ENCODE data around the gene RFX1.
A peak's percentile ranks its signal among the peaks of the same experiment; 100 is the strongest.
"Not testable (repeated sequence)": the region's sequence is repeated elsewhere in the genome, so short reads cannot be mapped to it uniquely, and the experiment has no call there.

The RFX1 gene
- 8.5 to 28.4 reads per million in 2 experiments for total RNA-seq

GRCh38 chr19:14006085-14006765 is at the start of gene RFX1:
TSS of gene RFX1 (minus strand) at chr19:14006320. CDS start at chr19:13993843, 12,477 bp downstream.
- DNase-seq (ENCODE audit: low read depth), result peak; percentile 100

GRCh38 chr19:14055396-14055795 is 49.3 kb upstream of the RFX1 start:
- no peak for DNase-seq (ENCODE audit: low read depth)

- DNase-seq (ENCODE audit: low read depth), result no peak
Measured at GRCh38 chr19:14054721-14055120, 48.6 kb upstream of the RFX1 start.

GRCh38 chr19:14054099-14054498 is 48.0 kb upstream of the RFX1 start:
- DNase-seq (ENCODE audit: low read depth), result no peak

- DNase-seq (ENCODE audit: low read depth), result no peak
Measured at GRCh38 chr19:14053500-14053899, 47.4 kb upstream of the RFX1 start.

- DNase-seq (ENCODE audit: low read depth), result no peak
Measured at GRCh38 chr19:14053032-14053431, 46.9 kb upstream of the RFX1 start.

- no peak for DNase-seq (ENCODE audit: low read depth)
Measured at GRCh38 chr19:14052470-14052869, 46.4 kb upstream of the RFX1 start.

- no peak for DNase-seq (ENCODE audit: low read depth)
Measured at GRCh38 chr19:14051980-14052379, 45.9 kb upstream of the RFX1 start.

- not testable (repeated sequence) for DNase-seq (ENCODE audit: low read depth)
Measured at GRCh38 chr19:14050961-14051360, 44.8 kb upstream of the RFX1 start.

- no peak for DNase-seq (ENCODE audit: low read depth)
Measured at GRCh38 chr19:14050512-14050911, 44.4 kb upstream of the RFX1 start.

- peak; percentile 56 for DNase-seq (ENCODE audit: low read depth)
Measured at GRCh38 chr19:14048443-14049153, 42.5 kb upstream of the RFX1 start.

- DNase-seq (ENCODE audit: low read depth), result not testable (repeated sequence)
Measured at GRCh38 chr19:14047866-14048265, 41.7 kb upstream of the RFX1 start.

- peak; percentile 22 for DNase-seq (ENCODE audit: low read depth)
Measured at GRCh38 chr19:14042659-14043608, 36.8 kb upstream of the RFX1 start.

- DNase-seq (ENCODE audit: low read depth), result no peak
Measured at GRCh38 chr19:14039181-14039580, 33.1 kb upstream of the RFX1 start.

GRCh38 chr19:14035706-14036105 is 29.6 kb upstream of the RFX1 start:
- no peak for DNase-seq (ENCODE audit: low read depth)

- not testable (repeated sequence) for DNase-seq (ENCODE audit: low read depth)
Measured at GRCh38 chr19:14035159-14035558, 29.0 kb upstream of the RFX1 start.

- no peak for DNase-seq (ENCODE audit: low read depth)
Measured at GRCh38 chr19:14033946-14034345, 27.8 kb upstream of the RFX1 start.

- DNase-seq (ENCODE audit: low read depth), result peak; percentile 70
Measured at GRCh38 chr19:14031719-14032480, 25.8 kb upstream of the RFX1 start, which contains the start of gene IL27RA. TSS of gene IL27RA (plus strand) at chr19:14031762. CDS start at chr19:14031873, 111 bp downstream.

- DNase-seq (ENCODE audit: low read depth), result peak; percentile 67
Measured at GRCh38 chr19:14030997-14031718, 25.0 kb upstream of the RFX1 start.

- no peak for DNase-seq (ENCODE audit: low read depth)
Measured at GRCh38 chr19:14028901-14029300, 22.8 kb upstream of the RFX1 start.

All from T follicular helper cell (primary cell).